KMS-11 (cell line): ENCODE measurements around the gene RAPSN.

Experiments used
- H2AFZ ChIP-seq: fragments of 200-600 bp; sonication (generic); 2 replicates; pipeline ENCODE4 v1.6.1; 2016; ENCODE audit warnings: antibody characterized with exemption, mixed run types, low read depth
- H3K27ac ChIP-seq: fragments of 200-600 bp; sonication (generic); 2 replicates; pipeline ENCODE4 v1.6.1; 2016; ENCODE audit warnings: mild to moderate bottlenecking, mixed run types
- H3K27me3 ChIP-seq: fragments of 200-600 bp; sonication (generic); 2 replicates; pipeline ENCODE4 v1.6.1; 2017; ENCODE audit warnings: mild to moderate bottlenecking, low read depth, mixed run types, moderate library complexity; ENCODE audit not compliant: insufficient read depth
- H3K36me3 ChIP-seq: fragments of 200-600 bp; sonication (generic); 2 replicates; pipeline ENCODE4 v1.6.1; 2017; ENCODE audit warnings: mild to moderate bottlenecking, mixed run types; ENCODE audit not compliant: insufficient read depth
- H3K4me1 ChIP-seq: fragments of 200-600 bp; sonication (generic); 2 replicates; pipeline ENCODE4 v1.6.1; 2016; ENCODE audit warnings: mild to moderate bottlenecking, low read depth, mixed run types; ENCODE audit not compliant: poor library complexity, severe bottlenecking
- H3K4me2 ChIP-seq: fragments of 200-600 bp; sonication (generic); 2 replicates; pipeline ENCODE4 v1.7.0; 2016; ENCODE audit warnings: mild to moderate bottlenecking, mixed run types
- H3K4me3 ChIP-seq: fragments of 200-600 bp; sonication (generic); IDR thresholded peaks from 2 replicates; pipeline ENCODE4 v1.6.1; 2017; ENCODE audit warnings: low read depth, low read length, mixed read lengths; ENCODE audit not compliant: insufficient read depth
- H3K79me2 ChIP-seq: fragments of 200-600 bp; sonication (generic); 2 replicates; pipeline ENCODE4 v1.6.1; 2016; ENCODE audit warnings: low read depth, mixed run types; ENCODE audit not compliant: insufficient read depth
- H3K9ac ChIP-seq: fragments of 200-600 bp; sonication (generic); 2 replicates; pipeline ENCODE4 v1.6.1; 2016; ENCODE audit warnings: mild to moderate bottlenecking, mixed run types
- H4K20me1 ChIP-seq: fragments of 200-600 bp; sonication (generic); 2 replicates; pipeline ENCODE4 v1.6.1; 2016; ENCODE audit warnings: mild to moderate bottlenecking, mixed run types; ENCODE audit not compliant: insufficient read depth
- CTCF ChIP-seq: fragments of 200-600 bp; sonication (generic); conservative IDR thresholded peaks from 2 replicates; pipeline ENCODE4 v1.6.1; 2017; ENCODE audit warnings: low read depth, mild to moderate bottlenecking, antibody characterized with exemption, low read length, moderate library complexity, mixed read lengths

Gene RAPSN

GRCh38 chr11:47448566-47449427 is at the start of gene RAPSN:
Gene RAPSN (minus strand): TSS chr11:47449136. CDS start chr11:47448964, 172 bp downstream.
- no peak within 1 kb of the TSS for H3K4me2 ChIP-seq
- H3K4me1 ChIP-seq: peaks cover 4% of the 10 kb centered on the region
- no peak within 1 kb of the TSS for H2AFZ ChIP-seq
- TF ChIP-seq CTCF: no peak
- no peak within 1 kb of the TSS for H3K27ac ChIP-seq
- no peaks in the 10 kb centered on the region for H3K79me2 ChIP-seq
- no peaks in the 10 kb centered on the region for H3K36me3 ChIP-seq
- H3K27me3 ChIP-seq: no peaks in the 10 kb centered on the region
- H4K20me1 ChIP-seq: no peaks in the 10 kb centered on the region
- no peak within 1 kb of the TSS for H3K4me3 ChIP-seq
- no peak within 1 kb of the TSS for H3K9ac ChIP-seq

- no peak for TF ChIP-seq CTCF
- peaks cover 90% of the 10 kb centered on the region for H3K4me1 ChIP-seq
- H3K79me2 ChIP-seq: peaks cover 82% of the 10 kb centered on the region
- no peak overlapping the region for H2AFZ ChIP-seq
- H3K4me3 ChIP-seq: no peak overlapping the region
- H3K36me3 ChIP-seq: no peaks in the 10 kb centered on the region
- no peak overlapping the region for H3K27ac ChIP-seq
- H4K20me1 ChIP-seq: peaks cover 9% of the 10 kb centered on the region
- no peak overlapping the region for H3K9ac ChIP-seq
- no peaks in the 10 kb centered on the region for H3K27me3 ChIP-seq
- no peak overlapping the region; the same call in 1 of the 2 replicates for H3K4me2 ChIP-seq
These were observed 49.2 kb upstream of the RAPSN start for GRCh38 chr11:47498149-47498548.

- H3K79me2 ChIP-seq: peaks cover 75% of the 10 kb centered on the region
These were observed 47.9 kb upstream of the RAPSN start for GRCh38 chr11:47496808-47497207.

GRCh38 chr11:47495856-47496217 is 46.9 kb upstream of the RAPSN start:
- Histone ChIP-seq H3K79me2 (peaks cover 75% of the 10 kb centered on the region), H3K9ac (no peak overlapping the region), H3K4me1 (peaks cover 68% of the 10 kb centered on the region), H3K36me3 (no peaks in the 10 kb centered on the region), H3K4me2 (peak overlapping the region; percentile 17; the same call in 1 of the 2 replicates), H3K27me3 (no peaks in the 10 kb centered on the region), H2AFZ (no peak overlapping the region), H3K27ac (peak overlapping the region; percentile 25; the same call in 1 of the 2 replicates), H4K20me1 (peaks cover 6% of the 10 kb centered on the region), H3K4me3 (no peak overlapping the region)
- TF ChIP-seq CTCF: no peak

More at GRCh38 chr11:47496808-47497207, 47.9 kb upstream of the RAPSN start:
- Histone ChIP-seq H3K36me3 (no peaks in the 10 kb centered on the region), H3K9ac (no peak overlapping the region), H4K20me1 (peaks cover 6% of the 10 kb centered on the region), H2AFZ (no peak overlapping the region), H3K4me3 (no peak overlapping the region), H3K4me1 (peaks cover 78% of the 10 kb centered on the region), H3K27ac (no peak overlapping the region), H3K27me3 (no peaks in the 10 kb centered on the region), H3K4me2 (peak overlapping the region; percentile 17; the same call in 1 of the 2 replicates)
- no peak for TF ChIP-seq CTCF
